Mesothelial cell of epicardium (in vitro differentiated cells): ENCODE data around the gene STOM. TPM values are rescaled to one million over a fixed set of nuclear protein-coding genes. Genes with fewer than 3 reads are reported as not detected.
A peak's percentile ranks its signal among the peaks of the same experiment; 100 is the strongest.

Experiments
- DNase-seq, 2 experiments: peaks; one replicate each; pipeline ENCODE4 v3.0.0; 2021; ENCODE audit warnings: low spot score in 2 of 2; ENCODE audit not compliant: unreplicated experiment in 2 of 2
- H3K27ac Mint-ChIP-seq: 2 replicates; pipeline ENCODE4 v1.8.0; 2021; ENCODE audit warnings: mixed read lengths
- H3K27me3 Mint-ChIP-seq: 2 replicates; pipeline ENCODE4 v1.8.0; 2021; ENCODE audit warnings: low read depth, mixed read lengths
- H3K36me3 Mint-ChIP-seq: 2 replicates; pipeline ENCODE4 v1.8.0; 2021; ENCODE audit warnings: mixed read lengths
- H3K4me1 Mint-ChIP-seq: 2 replicates; pipeline ENCODE4 v1.8.0; 2021; ENCODE audit warnings: mixed read lengths
- H3K4me3 Mint-ChIP-seq: 2 replicates; pipeline ENCODE4 v1.8.0; 2021; ENCODE audit warnings: mild to moderate bottlenecking, moderate library complexity, mixed read lengths
- H3K9me3 Mint-ChIP-seq: 2 replicates; pipeline ENCODE4 v1.8.0; 2021; ENCODE audit warnings: mixed read lengths
- total RNA-seq: library from RNA; stranded (reverse); gene quantifications from 3 replicates; pipeline ENCODE4 v1.2.1, GENCODE V29; 2021
- TF ChIP-seq, protein P1 (sequence below): fragments of 200-600 bp; sonication (generic); IDR thresholded peaks from one replicate; pipeline ENCODE4 v1.5.0; 2021; ENCODE audit warnings: antibody characterized with exemption; ENCODE audit not compliant: unreplicated experiment

Gene STOM
- total RNA-seq, 1 donor from 2014 or later, result 53.2 TPM

DNA sequence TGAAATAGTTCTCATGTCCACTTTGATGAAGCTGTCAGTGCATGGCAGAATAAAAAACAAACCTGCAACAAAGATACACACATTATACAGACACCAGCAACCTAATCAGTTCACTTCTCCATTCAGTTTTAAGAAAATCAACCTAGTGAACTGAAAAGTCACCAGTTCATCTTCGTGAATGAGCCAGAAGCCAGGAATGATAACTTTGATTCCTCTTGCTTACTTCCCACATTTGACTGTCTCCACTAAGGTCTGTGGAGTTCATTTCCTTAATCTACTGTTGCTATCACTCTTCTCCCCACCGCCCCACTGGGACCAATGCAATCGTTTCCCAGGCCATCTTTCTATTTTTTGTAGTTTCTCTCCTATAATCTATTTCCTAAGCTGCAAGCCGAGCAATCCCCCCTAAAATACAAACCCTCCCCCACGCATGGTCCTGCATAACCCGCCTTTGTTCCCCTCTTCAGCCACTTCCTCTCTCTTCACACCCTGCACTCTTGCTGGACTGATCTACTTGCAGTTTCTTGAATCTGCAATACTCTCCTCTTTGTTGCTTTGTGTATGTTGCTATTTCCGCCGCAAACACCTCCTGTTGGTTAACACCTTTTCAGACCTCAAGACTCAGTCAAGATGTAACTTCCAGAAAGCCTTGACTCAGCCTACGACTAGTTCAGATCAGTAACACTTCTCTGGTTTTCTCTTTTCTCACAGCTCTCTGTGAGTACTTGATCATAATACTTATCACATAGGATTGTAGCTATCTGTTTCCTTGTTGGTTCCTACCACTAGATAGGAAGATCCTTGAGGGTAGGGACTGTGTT lies 16.6 kb downstream of the STOM start:
- Mint-ChIP-seq H3K9me3 (no peaks in the 10 kb centered on the region), H3K27ac (peak overlapping the region; percentile 61), H3K36me3 (peaks cover 15% of the 10 kb centered on the region), H3K27me3 (no peaks in the 10 kb centered on the region), H3K4me3 (no peak overlapping the region), H3K4me1 (peaks cover 43% of the 10 kb centered on the region)
- TF ChIP-seq, protein P1, sequence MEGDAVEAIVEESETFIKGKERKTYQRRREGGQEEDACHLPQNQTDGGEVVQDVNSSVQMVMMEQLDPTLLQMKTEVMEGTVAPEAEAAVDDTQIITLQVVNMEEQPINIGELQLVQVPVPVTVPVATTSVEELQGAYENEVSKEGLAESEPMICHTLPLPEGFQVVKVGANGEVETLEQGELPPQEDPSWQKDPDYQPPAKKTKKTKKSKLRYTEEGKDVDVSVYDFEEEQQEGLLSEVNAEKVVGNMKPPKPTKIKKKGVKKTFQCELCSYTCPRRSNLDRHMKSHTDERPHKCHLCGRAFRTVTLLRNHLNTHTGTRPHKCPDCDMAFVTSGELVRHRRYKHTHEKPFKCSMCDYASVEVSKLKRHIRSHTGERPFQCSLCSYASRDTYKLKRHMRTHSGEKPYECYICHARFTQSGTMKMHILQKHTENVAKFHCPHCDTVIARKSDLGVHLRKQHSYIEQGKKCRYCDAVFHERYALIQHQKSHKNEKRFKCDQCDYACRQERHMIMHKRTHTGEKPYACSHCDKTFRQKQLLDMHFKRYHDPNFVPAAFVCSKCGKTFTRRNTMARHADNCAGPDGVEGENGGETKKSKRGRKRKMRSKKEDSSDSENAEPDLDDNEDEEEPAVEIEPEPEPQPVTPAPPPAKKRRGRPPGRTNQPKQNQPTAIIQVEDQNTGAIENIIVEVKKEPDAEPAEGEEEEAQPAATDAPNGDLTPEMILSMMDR, result no peak
- no peak for DNase-seq

DNA sequence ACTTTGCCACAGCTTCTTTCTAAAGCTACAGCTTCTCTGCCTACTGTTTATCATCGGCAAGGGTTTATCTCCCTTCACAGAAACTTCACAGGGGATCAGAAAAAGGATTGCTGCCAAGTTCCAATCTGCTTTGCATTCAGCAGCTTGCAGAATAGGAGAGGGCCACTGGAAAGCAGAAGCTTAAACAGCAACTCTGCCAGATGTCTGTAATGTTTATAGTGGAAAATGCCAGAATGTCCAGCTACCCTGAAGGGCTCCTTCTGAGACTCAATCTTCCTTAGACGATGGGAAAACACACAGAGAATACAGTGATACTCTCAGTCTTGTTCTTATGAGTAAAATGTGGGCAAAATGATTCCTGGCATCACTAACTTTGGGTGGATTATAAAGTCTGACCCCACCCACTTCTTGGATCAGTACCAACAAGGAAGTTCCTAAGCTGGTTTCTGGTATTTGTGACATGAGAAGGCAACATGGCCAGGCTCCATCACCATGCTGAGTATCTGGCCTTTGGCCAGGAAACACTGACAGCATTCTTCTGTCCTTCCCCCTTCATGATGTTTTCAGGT lies 19.0 kb downstream of the STOM start:
- Mint-ChIP-seq H3K27me3 (no peaks in the 10 kb centered on the region), H3K4me3 (no peak overlapping the region), H3K27ac (peak overlapping the region; percentile 96), H3K4me1 (peaks cover 44% of the 10 kb centered on the region), H3K36me3 (peaks cover 23% of the 10 kb centered on the region), H3K9me3 (no peaks in the 10 kb centered on the region)
- no peak for DNase-seq
- TF ChIP-seq, protein P1, result no peak

DNA sequence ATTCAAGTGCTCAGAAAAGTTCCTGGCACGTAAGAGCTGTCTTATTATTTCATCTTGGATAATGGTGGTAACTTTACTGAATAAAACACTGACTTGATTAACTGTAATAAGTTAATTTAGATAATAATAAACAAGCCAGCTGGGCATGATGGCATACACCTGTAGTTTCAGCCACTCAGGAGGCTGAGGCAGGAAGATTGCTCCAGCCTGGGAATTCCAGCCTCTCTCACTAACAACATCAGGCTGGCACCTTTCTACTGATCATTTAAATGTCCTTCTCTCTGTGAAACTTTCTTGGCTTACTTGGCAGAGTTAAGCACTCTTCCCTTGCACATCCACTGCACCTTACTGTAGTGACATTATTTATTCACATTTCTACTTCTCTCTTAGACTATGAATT lies 20.0 kb downstream of the STOM start:
- H3K27me3 Mint-ChIP-seq, result no peaks in the 10 kb centered on the region
- peaks cover 44% of the 10 kb centered on the region for H3K4me1 Mint-ChIP-seq
- TF ChIP-seq, protein P1, result no peak
- no peak for DNase-seq
- no peak overlapping the region for H3K4me3 Mint-ChIP-seq
- no peaks in the 10 kb centered on the region for H3K9me3 Mint-ChIP-seq
- peaks cover 20% of the 10 kb centered on the region for H3K36me3 Mint-ChIP-seq
- H3K27ac Mint-ChIP-seq, result peak overlapping the region; percentile 96

- Mint-ChIP-seq H3K27me3 (no peaks in the 10 kb centered on the region), H3K4me3 (no peak overlapping the region), H3K4me1 (peaks cover 41% of the 10 kb centered on the region), H3K9me3 (no peaks in the 10 kb centered on the region), H3K27ac (peak overlapping the region; percentile 44), H3K36me3 (peaks cover 18% of the 10 kb centered on the region)
- DNase-seq, result no peak
- TF ChIP-seq, protein P1, result no peak
These were observed 21.0 kb downstream of the STOM start for GRCh38 chr9:121349009-121349408.

DNA sequence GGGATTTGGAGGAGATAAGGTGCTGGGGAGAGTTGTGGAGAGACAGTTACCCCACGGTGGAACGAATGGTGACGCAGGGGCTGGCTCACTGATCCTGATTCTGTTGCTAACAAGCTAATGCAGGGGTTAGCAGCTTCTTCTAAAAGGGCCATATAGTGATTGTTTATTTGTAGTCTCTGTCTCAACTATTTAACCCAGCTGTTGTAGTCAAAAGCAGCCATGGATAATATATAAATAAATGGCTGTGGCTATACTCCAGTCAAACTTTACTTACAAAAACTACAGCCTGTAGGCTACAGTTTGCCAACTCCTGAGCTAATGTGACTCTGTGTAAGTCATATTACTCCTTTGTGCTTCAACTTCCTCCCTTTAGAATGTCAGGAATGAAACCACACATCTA lies 21.8 kb downstream of the STOM start:
- peaks cover 33% of the 10 kb centered on the region for H3K4me1 Mint-ChIP-seq
- H3K4me3 Mint-ChIP-seq, result no peak overlapping the region
- H3K27me3 Mint-ChIP-seq, result no peaks in the 10 kb centered on the region
- H3K27ac Mint-ChIP-seq, result peak overlapping the region; percentile 7
- no peak for DNase-seq
- TF ChIP-seq, protein P1, result no peak
- no peaks in the 10 kb centered on the region for H3K9me3 Mint-ChIP-seq
- peaks cover 13% of the 10 kb centered on the region for H3K36me3 Mint-ChIP-seq
